Sigmoid colon (tissue), 7 donors: Measurements from ENCODE around the gene NPLOC4. TPM values are rescaled to one million over a fixed set of nuclear protein-coding genes. Genes with fewer than 3 reads are reported as not detected.

ENCODE experiments used
- DNase-seq: peaks from one replicate; pipeline ENCODE4 v3.0.0-alpha.2; 2019
- H3K27ac ChIP-seq, 4 donors: fragments of 200-600 bp; sonication (generic); one replicate each; pipeline ENCODE4 v1.5.1; 2016 to 2019; ENCODE audit warnings: mild to moderate bottlenecking in 1 of 4
- H3K27me3 ChIP-seq, 3 donors: fragments of 200-600 bp; sonication (generic); one replicate each; pipeline ENCODE4 v1.5.1; 2019; ENCODE audit warnings: mild to moderate bottlenecking in 1 of 3
- H3K36me3 ChIP-seq, 4 donors: fragments of 200-600 bp; sonication (generic); one replicate each; pipeline ENCODE4 v1.5.1; 2016 to 2019
- H3K4me1 ChIP-seq, 4 donors: fragments of 200-600 bp; sonication (generic); one replicate each; pipeline ENCODE4 v1.5.1; 2017 to 2019
- H3K4me3 ChIP-seq, 4 donors: fragments of 200-600 bp; sonication (generic); one replicate each; pipeline ENCODE4 v1.5.1; 2017 to 2019; ENCODE audit warnings: mild to moderate bottlenecking in 2 of 4, moderate library complexity in 1 of 4
- H3K9me3 ChIP-seq, 4 donors: fragments of 200-600 bp in 3 of 4; sonication (generic) in 3 of 4; one replicate each; pipeline versions ENCODE4 v1.5.1 to v1.6.1; 2013 to 2019
- EP300 ChIP-seq, 4 donors: sonication (generic); formaldehyde crosslinking; IDR thresholded peaks; one replicate each; pipeline ENCODE4 v1.6.1; 2017; ENCODE audit warnings: antibody characterized with exemption in 4 of 4
- POLR2A ChIP-seq, 2 donors: fragments of 450-650 bp; IDR thresholded peaks; one replicate each; pipeline ENCODE4 v1.6.1; 2016; ENCODE audit warnings: antibody characterized with exemption in 2 of 2, mild to moderate bottlenecking in 2 of 2, moderate library complexity in 2 of 2
- POLR2AphosphoS5 ChIP-seq, 4 donors: sonication (generic); formaldehyde crosslinking; IDR thresholded peaks; one replicate each; pipeline ENCODE4 v1.6.1; 2017; ENCODE audit warnings: antibody characterized with exemption in 4 of 4
- WGBS, 2 donors: extraction: QIAGEN DNeasy Blood & Tissue Kit; methylation state at CpG; one replicate each; pipeline ENCODE4 v1.1.7; 2013; 5-methylcytosine and 5-hydroxymethylcytosine counted together
- intact Hi-C: fragments of 100-400 bp; cut with DNase I; formaldehyde crosslinking; loops from one replicate; pipeline ENCODE4 v1.15.1; 2023
- polyA plus RNA-seq, 3 donors: library from polyadenylated mRNA; stranded (reverse); fragments of 200-250 nt; gene quantifications; one replicate each; pipeline ENCODE4 v1.2.3, GENCODE V29; 2013
- total RNA-seq, 4 donors: library from RNA; depleted of rRNA; stranded (reverse); fragments of >200 nt; gene quantifications; one replicate each; pipeline ENCODE4 v1.1.0, GENCODE V29; 2016
- TF ChIP-seq, protein P1 (sequence below), 4 experiments: fragments of 450-650 bp in 3 of 4; fragments of 200-600 bp in 1 of 4; IDR thresholded peaks; one replicate each; pipeline ENCODE4 v1.5.1; 2016 to 2019; ENCODE audit warnings: antibody characterized with exemption in 4 of 4, mild to moderate bottlenecking in 3 of 4, moderate library complexity in 2 of 4
- donor health status: healthy with polysubstance abuse.
- donor health status: Bipolar disorder and iron deficiency.
- donor health status: healthy.

The NPLOC4 gene
- total and polyA plus RNA-seq, 7 donors: 19.8 to 59.7 (median 51.7) TPM

GRCh38 chr17:81518113-81518784 lies 118.7 kb downstream of the NPLOC4 start:
- H3K4me1 ChIP-seq: peaks cover 0 to 67% (median 52%) of the 10 kb centered on the region in 4 donors
- H3K9me3 ChIP-seq: no peaks in the 10 kb centered on the region
- H3K27me3 ChIP-seq: peaks cover 0 to 6% (median 5%) of the 10 kb centered on the region in 3 donors
- H3K4me3 ChIP-seq: peak overlapping the region; percentile 5 to 99 (median 92)
- 22 to 34% methylated on average over 24 of the region's 24 CpGs for WGBS, 2 donors
- TF ChIP-seq POLR2AphosphoS5 (IDR thresholded peaks at IDR 0.05) (no peak), EP300 (IDR thresholded peaks at IDR 0.05) (no peak)
- no peaks in the 10 kb centered on the region for H3K36me3 ChIP-seq
- H3K27ac ChIP-seq: peak overlapping the region; percentile 99 to 100 (median 100)
- no peak for DNase-seq
- intact Hi-C loops: no loop called here

- peak overlapping the region; percentile 99 to 100 (median 100) for H3K27ac ChIP-seq
- TF ChIP-seq, protein P1, sequence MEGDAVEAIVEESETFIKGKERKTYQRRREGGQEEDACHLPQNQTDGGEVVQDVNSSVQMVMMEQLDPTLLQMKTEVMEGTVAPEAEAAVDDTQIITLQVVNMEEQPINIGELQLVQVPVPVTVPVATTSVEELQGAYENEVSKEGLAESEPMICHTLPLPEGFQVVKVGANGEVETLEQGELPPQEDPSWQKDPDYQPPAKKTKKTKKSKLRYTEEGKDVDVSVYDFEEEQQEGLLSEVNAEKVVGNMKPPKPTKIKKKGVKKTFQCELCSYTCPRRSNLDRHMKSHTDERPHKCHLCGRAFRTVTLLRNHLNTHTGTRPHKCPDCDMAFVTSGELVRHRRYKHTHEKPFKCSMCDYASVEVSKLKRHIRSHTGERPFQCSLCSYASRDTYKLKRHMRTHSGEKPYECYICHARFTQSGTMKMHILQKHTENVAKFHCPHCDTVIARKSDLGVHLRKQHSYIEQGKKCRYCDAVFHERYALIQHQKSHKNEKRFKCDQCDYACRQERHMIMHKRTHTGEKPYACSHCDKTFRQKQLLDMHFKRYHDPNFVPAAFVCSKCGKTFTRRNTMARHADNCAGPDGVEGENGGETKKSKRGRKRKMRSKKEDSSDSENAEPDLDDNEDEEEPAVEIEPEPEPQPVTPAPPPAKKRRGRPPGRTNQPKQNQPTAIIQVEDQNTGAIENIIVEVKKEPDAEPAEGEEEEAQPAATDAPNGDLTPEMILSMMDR (IDR thresholded peaks at IDR 0.05): no peak
- TF ChIP-seq POLR2AphosphoS5 (IDR thresholded peaks at IDR 0.05) (peak in 1 of 4 donors; percentile 20), POLR2A (IDR thresholded peaks at IDR 0.05) (no peak)
- WGBS, 2 donors: 48 to 77% methylated on average over 24 of the region's 24 CpGs
- H3K4me1 ChIP-seq: peaks cover 0 to 61% (median 48%) of the 10 kb centered on the region in 4 donors
- H3K27me3 ChIP-seq: no peaks in the 10 kb centered on the region
- no peaks in the 10 kb centered on the region for H3K9me3 ChIP-seq
- intact Hi-C loops: no loop called here
- H3K4me3 ChIP-seq: peak overlapping the region in 3 of 4 donors; percentile 88 to 99 (median 97)
- no peak for DNase-seq
- H3K36me3 ChIP-seq: no peaks in the 10 kb centered on the region
These were observed 119.4 kb downstream of the NPLOC4 start for GRCh38 chr17:81517339-81518112.

- H3K4me1 ChIP-seq: peaks cover 0 to 61% (median 48%) of the 10 kb centered on the region in 4 donors
- TF ChIP-seq POLR2A (IDR thresholded peaks at IDR 0.05) (no peak), EP300 (IDR thresholded peaks at IDR 0.05) (no peak), POLR2AphosphoS5 (IDR thresholded peaks at IDR 0.05) (no peak)
- TF ChIP-seq, protein P1 (IDR thresholded peaks at IDR 0.05): no peak
- H3K4me3 ChIP-seq: peak overlapping the region; percentile 2 to 99 (median 92)
- intact Hi-C loops: no loop called here
- WGBS, 2 donors: 79 to 89% methylated on average over 9 of the region's 9 CpGs
- no peaks in the 10 kb centered on the region for H3K9me3 ChIP-seq
- H3K36me3 ChIP-seq: peaks cover 1 to 4% (median 2%) of the 10 kb centered on the region in 4 donors
- no peak for DNase-seq
- H3K27ac ChIP-seq: peak overlapping the region; percentile 99 to 100 (median 100)
- H3K27me3 ChIP-seq: no peaks in the 10 kb centered on the region
These were observed 119.9 kb downstream of the NPLOC4 start for GRCh38 chr17:81517009-81517338.

DNA sequence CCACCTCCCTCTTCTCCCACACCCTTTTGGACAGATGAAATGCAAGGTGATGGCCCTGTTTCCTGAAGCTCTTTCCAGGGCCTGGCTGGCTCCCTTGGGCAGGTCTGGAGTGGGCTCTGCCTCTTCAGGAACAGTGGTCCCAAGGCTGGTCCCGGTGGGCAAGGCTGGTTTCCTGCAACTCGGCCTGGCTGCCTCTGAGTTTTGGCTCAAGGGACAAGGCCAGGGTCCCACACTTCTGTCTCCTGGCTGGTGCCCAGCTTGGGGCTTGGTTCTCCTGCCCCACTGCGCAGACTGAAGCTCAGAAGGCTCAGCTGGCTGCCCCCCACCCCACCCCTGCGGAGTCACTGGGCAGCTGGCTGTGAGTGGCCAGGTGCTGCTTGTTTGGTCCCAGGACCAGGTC lies 120.5 kb downstream of the NPLOC4 start:
- intact Hi-C loops: no loop called here
- 77 to 86% methylated on average over 4 of the region's 4 CpGs for WGBS, 2 donors
- Histone ChIP-seq H3K4me3 (peak overlapping the region; percentile 2 to 99 (median 92)), H3K27ac (peak overlapping the region; percentile 99 to 100 (median 100)), H3K27me3 (no peaks in the 10 kb centered on the region), H3K9me3 (no peaks in the 10 kb centered on the region), H3K36me3 (peaks cover 7 to 10% (median 8%) of the 10 kb centered on the region in 4 donors), H3K4me1 (peaks cover 0 to 61% (median 48%) of the 10 kb centered on the region in 4 donors)
- no peak for DNase-seq
- no peak for TF ChIP-seq EP300 (IDR thresholded peaks at IDR 0.05)
- no peak for TF ChIP-seq POLR2AphosphoS5 (IDR thresholded peaks at IDR 0.05)
- TF ChIP-seq, protein P1 (IDR thresholded peaks at IDR 0.05): no peak
- TF ChIP-seq POLR2A (IDR thresholded peaks at IDR 0.05): no peak

DNA sequence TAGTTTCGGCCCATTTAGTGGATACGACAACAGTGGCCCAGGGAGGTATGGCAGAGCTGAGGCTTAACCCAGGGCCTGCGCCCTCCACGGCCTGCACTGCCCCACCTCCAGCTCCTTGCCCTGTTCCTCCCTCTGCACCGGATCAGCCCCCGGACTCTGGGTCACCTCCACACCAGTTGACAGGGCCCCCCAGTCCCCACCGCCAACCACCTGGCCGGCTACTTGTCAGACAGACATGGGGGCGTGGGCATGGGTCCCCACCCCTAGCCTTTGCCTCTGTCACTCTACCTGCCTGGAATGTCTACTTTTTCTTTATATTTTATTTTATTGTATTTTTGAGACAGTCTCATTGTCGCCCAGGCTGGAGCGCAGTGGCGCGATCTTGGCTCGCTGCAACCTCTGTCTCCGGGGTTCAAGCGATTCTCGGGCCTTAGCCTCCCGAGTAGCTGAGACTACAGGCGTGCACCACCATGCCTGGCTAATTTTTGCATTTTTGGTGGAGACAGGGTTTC lies 121.3 kb downstream of the NPLOC4 start:
- H3K27ac ChIP-seq: peak overlapping the region; percentile 99 to 100 (median 100)
- H3K9me3 ChIP-seq: no peaks in the 10 kb centered on the region
- no peaks in the 10 kb centered on the region for H3K27me3 ChIP-seq
- DNase-seq: peak; percentile 76
- TF ChIP-seq, protein P1 (IDR thresholded peaks at IDR 0.05): no peak
- TF ChIP-seq EP300 (IDR thresholded peaks at IDR 0.05): no peak
- no peak for TF ChIP-seq POLR2AphosphoS5 (IDR thresholded peaks at IDR 0.05)
- TF ChIP-seq POLR2A (IDR thresholded peaks at IDR 0.05): no peak
- peak overlapping the region; percentile 88 to 99 (median 96) for H3K4me3 ChIP-seq
- WGBS, 2 donors: 49 to 54% methylated on average over 19 of the region's 19 CpGs
- peaks cover 15 to 18% (median 16%) of the 10 kb centered on the region in 4 donors for H3K36me3 ChIP-seq
- H3K4me1 ChIP-seq: peaks cover 0 to 66% (median 48%) of the 10 kb centered on the region in 4 donors
- intact Hi-C loops: loop anchor here (2.0 kb wide), 2 partner anchors 37 to 51 kb away; partner anchors contain the start of gene FAAP100
